GM10847 (cell line): ENCODE results near the gene BLCAP.

Experiments
- POLR2A ChIP-seq: IDR thresholded peaks from 2 replicates; pipeline ENCODE4 v1.6.1; 2011; ENCODE audit not compliant: insufficient read length; ENCODE audit errors: extremely low read depth

Gene BLCAP

GRCh38 chr20:37522260-37523011 lies 5.2 kb downstream of the BLCAP start:
- TF ChIP-seq POLR2A, result no peak

GRCh38 chr20:37521061-37521771 lies 6.5 kb downstream of the BLCAP start, which contains the start of gene NNAT:
Gene NNAT (plus strand): TSS chr20:37521250. CDS start chr20:37521332, 82 bp downstream.
- TF ChIP-seq POLR2A, result no peak

- no peak for TF ChIP-seq POLR2A
Measured at GRCh38 chr20:37520419-37520955, 7.2 kb downstream of the BLCAP start.

GRCh38 chr20:37519508-37520418 lies 7.9 kb downstream of the BLCAP start:
- no peak for TF ChIP-seq POLR2A

GRCh38 chr20:37518606-37519507 lies 8.8 kb downstream of the BLCAP start:
- no peak for TF ChIP-seq POLR2A

GRCh38 chr20:37518059-37518458 lies 9.6 kb downstream of the BLCAP start:
- no peak for TF ChIP-seq POLR2A

GRCh38 chr20:37516811-37517750 lies 10.6 kb downstream of the BLCAP start:
- no peak for TF ChIP-seq POLR2A

GRCh38 chr20:37515876-37516275 lies 11.8 kb downstream of the BLCAP start:
- TF ChIP-seq POLR2A, result no peak

- no peak for TF ChIP-seq POLR2A
Measured at GRCh38 chr20:37513779-37514359, 13.8 kb downstream of the BLCAP start.

GRCh38 chr20:37511610-37512275 lies 15.9 kb downstream of the BLCAP start:
- TF ChIP-seq POLR2A, result no peak

- no peak for TF ChIP-seq POLR2A
Measured at GRCh38 chr20:37510226-37510625, 17.4 kb downstream of the BLCAP start.

- TF ChIP-seq POLR2A, result no peak
Measured at GRCh38 chr20:37506152-37506725, 21.4 kb downstream of the BLCAP start.
